HG02840 (cell line): ENCODE data around the gene NT5C3B.

Experiments
- ATAC-seq: cut with Tn5 transposase; IDR thresholded peaks from one replicate; pipeline ENCODE4 v1.9.1; 2021; ENCODE audit warnings: mild to moderate bottlenecking, moderate library complexity, moderate number of reproducible peaks; ENCODE audit not compliant: unreplicated experiment, low FRiP score

The NT5C3B gene

GRCh38 chr17:41811549-41812380 lies 24.3 kb downstream of the NT5C3B start, which contains the start of gene P3H4:
TSS of gene P3H4 (minus strand) at chr17:41811949. CDS start at chr17:41811915, 34 bp downstream.
- ATAC-seq = no peak

- ATAC-seq = no peak
Observed at GRCh38 chr17:41810659-41811548, 25.1 kb downstream of the NT5C3B start.

- ATAC-seq = no peak
Observed at GRCh38 chr17:41806685-41807445, 29.2 kb downstream of the NT5C3B start.

GRCh38 chr17:41803049-41804020 lies 32.7 kb downstream of the NT5C3B start:
- no peak for ATAC-seq

- no peak for ATAC-seq
Observed at GRCh38 chr17:41801374-41802271, 34.4 kb downstream of the NT5C3B start.

GRCh38 chr17:41800601-41801373 lies 35.2 kb downstream of the NT5C3B start:
- no peak for ATAC-seq

GRCh38 chr17:41799366-41799765 lies 36.7 kb downstream of the NT5C3B start:
- no peak for ATAC-seq

- no peak for ATAC-seq
Observed at GRCh38 chr17:41797377-41797776, 38.7 kb downstream of the NT5C3B start.

GRCh38 chr17:41796121-41796895 lies 39.7 kb downstream of the NT5C3B start:
- no peak for ATAC-seq

GRCh38 chr17:41794540-41794975 lies 41.5 kb downstream of the NT5C3B start:
- no peak for ATAC-seq

- ATAC-seq = no peak
Observed at GRCh38 chr17:41793784-41794539, 42.1 kb downstream of the NT5C3B start.

GRCh38 chr17:41792845-41793783 lies 42.9 kb downstream of the NT5C3B start:
- no peak for ATAC-seq

GRCh38 chr17:41787021-41787418 lies 49.0 kb downstream of the NT5C3B start:
- no peak for ATAC-seq

GRCh38 chr17:41786227-41787020 lies 49.6 kb downstream of the NT5C3B start, which contains the start of gene JUP:
TSS of gene JUP (minus strand) at chr17:41786711. CDS start at chr17:41771854, 14,857 bp downstream.
- peak; percentile 58 for ATAC-seq
